Osteoblast (primary cell): ENCODE results near the gene BICD1. TPM values are rescaled to one million over a fixed set of nuclear protein-coding genes. Genes with fewer than 3 reads are reported as not detected.

ENCODE experiments used
- DNase-seq: peaks from one replicate; pipeline ENCODE4 v3.0.0; 2011; ENCODE audit warnings: low spot score, mixed read lengths; ENCODE audit not compliant: insufficient read length; ENCODE audit errors: missing footprints
- H2AFZ ChIP-seq: 2 replicates; pipeline ENCODE4 v1.6.0; 2011; ENCODE audit warnings: mild to moderate bottlenecking, low read length
- H3K27ac ChIP-seq: 2 replicates; pipeline ENCODE4 v1.5.1; 2011; ENCODE audit warnings: mild to moderate bottlenecking, low read depth, low read length, moderate library complexity
- H3K27me3 ChIP-seq: 2 replicates; pipeline ENCODE4 v1.6.0; 2012; ENCODE audit warnings: mild to moderate bottlenecking, control low read depth, inconsistent platforms, low read length, moderate library complexity; ENCODE audit not compliant: insufficient read depth
- H3K36me3 ChIP-seq: 2 replicates; pipeline ENCODE4 v1.5.1; 2011; ENCODE audit warnings: mild to moderate bottlenecking, low read length, control low read depth, moderate library complexity; ENCODE audit not compliant: insufficient read depth
- H3K4me1 ChIP-seq: 2 replicates; pipeline ENCODE4 v1.5.1; 2011; ENCODE audit warnings: mild to moderate bottlenecking, low read length, control low read depth, moderate library complexity; ENCODE audit not compliant: insufficient read depth
- H3K4me2 ChIP-seq: 2 replicates; pipeline ENCODE4 v1.6.0; 2011; ENCODE audit warnings: mild to moderate bottlenecking, low read length; ENCODE audit not compliant: insufficient read depth
- H3K4me3 ChIP-seq: fragments of 200-600 bp; sonication (generic); 3 replicates; pipeline ENCODE4 v1.5.1; 2012; ENCODE audit warnings: mild to moderate bottlenecking, low read length, inconsistent platforms; ENCODE audit not compliant: insufficient read depth
- H3K79me2 ChIP-seq: 2 replicates; pipeline ENCODE4 v1.6.0; 2012; ENCODE audit warnings: mild to moderate bottlenecking, low read length, control low read depth, inconsistent platforms; ENCODE audit not compliant: insufficient read depth
- H3K9me3 ChIP-seq: 2 replicates; pipeline ENCODE4 v1.5.1; 2011; ENCODE audit warnings: low read depth, low read length, control low read depth
- H4K20me1 ChIP-seq: 2 replicates; pipeline ENCODE4 v1.6.0; 2012; ENCODE audit warnings: mild to moderate bottlenecking, low read length, control low read depth; ENCODE audit not compliant: insufficient read depth
- CTCF ChIP-seq: IDR thresholded peaks from 2 replicates; pipeline ENCODE4 v1.5.1; 2011; ENCODE audit warnings: mild to moderate bottlenecking, low read depth, low read length, moderate library complexity; ENCODE audit errors: extremely low read depth
- total RNA-seq: library from RNA; depleted of rRNA; stranded (reverse); fragments of >200 nt; gene quantifications from 2 replicates; pipeline ENCODE4 v1.2.3, GENCODE V29; 2012

BICD1 gene
- total RNA-seq, 1 donor, result 21.0 TPM

GRCh38 chr12:32390572-32391219 is 284.0 kb downstream of the BICD1 start:
- no peaks in the 10 kb centered on the region for H3K36me3 ChIP-seq
- no peak for DNase-seq

GRCh38 chr12:32395026-32395425 is 288.4 kb downstream of the BICD1 start:
- Histone ChIP-seq H3K4me3 (no peak overlapping the region), H3K27ac (no peak overlapping the region), H4K20me1 (no peaks in the 10 kb centered on the region), H3K4me1 (peaks cover 6% of the 10 kb centered on the region), H3K79me2 (no peaks in the 10 kb centered on the region), H3K36me3 (no peaks in the 10 kb centered on the region), H2AFZ (no peak overlapping the region), H3K27me3 (peaks cover 6% of the 10 kb centered on the region), H3K9me3 (no peaks in the 10 kb centered on the region), H3K4me2 (no peak overlapping the region)
- TF ChIP-seq CTCF, result no peak
- DNase-seq, result no peak

More at GRCh38 chr12:32390572-32391219, 284.0 kb downstream of the BICD1 start:
- no peak for TF ChIP-seq CTCF
- H4K20me1 ChIP-seq, result no peaks in the 10 kb centered on the region
- peak overlapping the region; percentile 65 for H3K4me3 ChIP-seq
- no peaks in the 10 kb centered on the region for H3K9me3 ChIP-seq
- H3K4me2 ChIP-seq, result peak overlapping the region; percentile 78
- no peak overlapping the region for H3K27ac ChIP-seq
- H3K79me2 ChIP-seq, result no peaks in the 10 kb centered on the region
- no peaks in the 10 kb centered on the region for H3K27me3 ChIP-seq
- peak overlapping the region; percentile 62 for H2AFZ ChIP-seq
- H3K4me1 ChIP-seq, result no peaks in the 10 kb centered on the region

- Histone ChIP-seq H3K9me3 (no peaks in the 10 kb centered on the region), H4K20me1 (no peaks in the 10 kb centered on the region), H2AFZ (no peak overlapping the region), H3K79me2 (no peaks in the 10 kb centered on the region), H3K4me1 (peaks cover 9% of the 10 kb centered on the region), H3K4me2 (no peak overlapping the region), H3K4me3 (no peak overlapping the region), H3K27me3 (peaks cover 17% of the 10 kb centered on the region), H3K36me3 (no peaks in the 10 kb centered on the region), H3K27ac (no peak overlapping the region)
- TF ChIP-seq CTCF, result no peak
- DNase-seq, result no peak
Observed at GRCh38 chr12:32397696-32398095, 291.0 kb downstream of the BICD1 start.

GRCh38 chr12:32398181-32398580 is 291.5 kb downstream of the BICD1 start:
- H4K20me1 ChIP-seq, result no peaks in the 10 kb centered on the region
- H3K4me1 ChIP-seq, result peaks cover 9% of the 10 kb centered on the region
- peaks cover 17% of the 10 kb centered on the region for H3K27me3 ChIP-seq
- H3K9me3 ChIP-seq, result no peaks in the 10 kb centered on the region
- H3K27ac ChIP-seq, result no peak overlapping the region
- no peaks in the 10 kb centered on the region for H3K36me3 ChIP-seq
- no peak for TF ChIP-seq CTCF
- no peak for DNase-seq
- no peak overlapping the region for H3K4me3 ChIP-seq
- no peak overlapping the region for H2AFZ ChIP-seq
- H3K79me2 ChIP-seq, result no peaks in the 10 kb centered on the region
- H3K4me2 ChIP-seq, result no peak overlapping the region
